ENCODE measurements around the gene TNK2.

DNA sequence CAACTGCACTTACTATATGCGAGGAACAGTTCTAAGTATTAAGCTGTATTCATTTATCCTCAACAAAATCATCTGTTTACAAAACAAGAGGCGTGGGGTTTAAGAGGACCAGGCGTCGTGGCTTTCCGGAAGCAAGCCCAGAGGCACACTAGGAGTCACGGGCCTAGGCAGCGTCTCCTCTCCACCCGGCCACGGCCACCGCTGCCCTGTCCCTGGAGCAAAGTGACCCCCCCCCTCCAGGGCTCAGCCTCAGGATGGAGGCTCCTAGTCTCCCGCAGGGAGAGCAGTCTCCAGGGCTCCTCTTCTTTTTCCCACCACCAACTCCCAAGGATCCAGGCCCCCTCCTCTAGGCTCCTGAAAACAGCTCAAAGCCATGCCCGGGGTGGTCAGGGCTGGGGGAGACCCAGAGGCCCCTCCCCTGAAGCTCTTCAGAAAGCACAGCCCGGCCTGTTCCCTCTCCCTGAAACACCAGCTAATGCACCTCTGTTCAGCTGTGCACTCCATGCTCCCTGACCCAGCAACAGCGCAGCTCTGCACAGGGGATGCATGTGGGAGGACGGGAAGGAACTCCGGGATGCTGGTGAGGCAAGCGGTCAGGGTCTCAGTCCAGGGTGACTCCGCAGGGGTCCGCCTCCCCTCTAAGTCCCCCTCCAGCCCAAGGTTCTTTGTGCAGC lies 16.8 kb downstream of the TNK2 start:
- TF ChIP-seq EZH2 (IDR thresholded peaks at IDR 0.05; ENCODE audit: borderline replicate concordance, low read depth, low read length, severe bottlenecking) (no peak), GATA2 (IDR thresholded peaks at IDR 0.05; ENCODE audit: insufficient read depth, insufficient read length, low read depth, low read length) (no peak), POLR2AphosphoS5 (IDR thresholded peaks at IDR 0.05; ENCODE audit: insufficient read depth, low read depth, low read length) (no peak)
- TF ChIP-seq, protein P1, sequence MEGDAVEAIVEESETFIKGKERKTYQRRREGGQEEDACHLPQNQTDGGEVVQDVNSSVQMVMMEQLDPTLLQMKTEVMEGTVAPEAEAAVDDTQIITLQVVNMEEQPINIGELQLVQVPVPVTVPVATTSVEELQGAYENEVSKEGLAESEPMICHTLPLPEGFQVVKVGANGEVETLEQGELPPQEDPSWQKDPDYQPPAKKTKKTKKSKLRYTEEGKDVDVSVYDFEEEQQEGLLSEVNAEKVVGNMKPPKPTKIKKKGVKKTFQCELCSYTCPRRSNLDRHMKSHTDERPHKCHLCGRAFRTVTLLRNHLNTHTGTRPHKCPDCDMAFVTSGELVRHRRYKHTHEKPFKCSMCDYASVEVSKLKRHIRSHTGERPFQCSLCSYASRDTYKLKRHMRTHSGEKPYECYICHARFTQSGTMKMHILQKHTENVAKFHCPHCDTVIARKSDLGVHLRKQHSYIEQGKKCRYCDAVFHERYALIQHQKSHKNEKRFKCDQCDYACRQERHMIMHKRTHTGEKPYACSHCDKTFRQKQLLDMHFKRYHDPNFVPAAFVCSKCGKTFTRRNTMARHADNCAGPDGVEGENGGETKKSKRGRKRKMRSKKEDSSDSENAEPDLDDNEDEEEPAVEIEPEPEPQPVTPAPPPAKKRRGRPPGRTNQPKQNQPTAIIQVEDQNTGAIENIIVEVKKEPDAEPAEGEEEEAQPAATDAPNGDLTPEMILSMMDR (IDR thresholded peaks at IDR 0.05; ENCODE audit: extremely low read depth in 1 of 2, insufficient read depth in 1 of 2, low read depth in 1 of 2, low read length in 2 of 2), result no peak

All from endothelial cell of umbilical vein (primary cell).